ENCODE data around the gene CD22.

DNA sequence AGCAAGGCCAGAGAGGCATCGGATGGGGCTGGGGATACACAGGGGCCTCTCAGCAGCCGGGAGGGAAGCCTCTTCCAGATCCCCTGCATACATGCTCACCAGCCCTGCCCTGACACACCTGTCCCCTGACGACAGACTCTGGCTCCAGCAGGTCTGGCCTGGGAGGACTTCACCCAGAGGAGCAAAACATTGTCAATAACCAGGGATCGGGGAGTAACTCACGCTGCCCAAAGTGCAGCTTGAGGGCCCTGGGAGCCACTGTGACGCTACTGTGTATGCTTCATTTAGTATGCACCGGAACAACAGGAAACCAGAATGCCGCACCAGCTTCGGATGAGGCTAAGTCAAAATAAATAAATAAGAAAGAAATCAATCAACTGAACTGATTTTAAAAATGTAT, 12.4 kb upstream of the CD22 start:
- TF ChIP-seq, protein P1, sequence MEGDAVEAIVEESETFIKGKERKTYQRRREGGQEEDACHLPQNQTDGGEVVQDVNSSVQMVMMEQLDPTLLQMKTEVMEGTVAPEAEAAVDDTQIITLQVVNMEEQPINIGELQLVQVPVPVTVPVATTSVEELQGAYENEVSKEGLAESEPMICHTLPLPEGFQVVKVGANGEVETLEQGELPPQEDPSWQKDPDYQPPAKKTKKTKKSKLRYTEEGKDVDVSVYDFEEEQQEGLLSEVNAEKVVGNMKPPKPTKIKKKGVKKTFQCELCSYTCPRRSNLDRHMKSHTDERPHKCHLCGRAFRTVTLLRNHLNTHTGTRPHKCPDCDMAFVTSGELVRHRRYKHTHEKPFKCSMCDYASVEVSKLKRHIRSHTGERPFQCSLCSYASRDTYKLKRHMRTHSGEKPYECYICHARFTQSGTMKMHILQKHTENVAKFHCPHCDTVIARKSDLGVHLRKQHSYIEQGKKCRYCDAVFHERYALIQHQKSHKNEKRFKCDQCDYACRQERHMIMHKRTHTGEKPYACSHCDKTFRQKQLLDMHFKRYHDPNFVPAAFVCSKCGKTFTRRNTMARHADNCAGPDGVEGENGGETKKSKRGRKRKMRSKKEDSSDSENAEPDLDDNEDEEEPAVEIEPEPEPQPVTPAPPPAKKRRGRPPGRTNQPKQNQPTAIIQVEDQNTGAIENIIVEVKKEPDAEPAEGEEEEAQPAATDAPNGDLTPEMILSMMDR (IDR thresholded peaks at IDR 0.05): no peak
- TF ChIP-seq POLR2AphosphoS5 (IDR thresholded peaks at IDR 0.05): no peak
- no peak for TF ChIP-seq POLR2A (IDR thresholded peaks at IDR 0.05)
- no peak for TF ChIP-seq EP300 (IDR thresholded peaks at IDR 0.05)

All from upper lobe of left lung (tissue), 4 donors.